ENCODE results near the gene UBE3C.

DNA sequence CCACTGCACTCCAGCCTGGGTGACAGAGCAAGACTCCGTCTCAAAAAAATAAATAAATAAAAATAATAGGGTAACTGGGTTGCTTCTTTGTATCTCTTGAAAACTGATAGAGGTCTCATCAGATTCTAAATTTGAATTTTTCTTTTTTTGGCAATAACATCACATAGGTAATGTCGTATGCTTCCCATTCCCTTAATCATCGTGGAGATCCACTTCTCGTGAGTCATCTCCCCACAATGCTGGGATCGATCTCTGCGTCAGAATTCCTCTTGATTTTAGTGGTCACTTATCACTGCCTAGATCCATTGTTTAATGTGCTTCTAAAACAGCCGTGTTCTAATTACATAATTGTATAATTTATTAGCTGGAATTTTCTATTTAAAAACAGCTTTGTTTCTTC, 127.5 kb downstream of the UBE3C start:
- TF ChIP-seq EZH2 (IDR thresholded peaks at IDR 0.05; ENCODE audit: borderline replicate concordance, low read length): no peak
- TF ChIP-seq, protein P1, sequence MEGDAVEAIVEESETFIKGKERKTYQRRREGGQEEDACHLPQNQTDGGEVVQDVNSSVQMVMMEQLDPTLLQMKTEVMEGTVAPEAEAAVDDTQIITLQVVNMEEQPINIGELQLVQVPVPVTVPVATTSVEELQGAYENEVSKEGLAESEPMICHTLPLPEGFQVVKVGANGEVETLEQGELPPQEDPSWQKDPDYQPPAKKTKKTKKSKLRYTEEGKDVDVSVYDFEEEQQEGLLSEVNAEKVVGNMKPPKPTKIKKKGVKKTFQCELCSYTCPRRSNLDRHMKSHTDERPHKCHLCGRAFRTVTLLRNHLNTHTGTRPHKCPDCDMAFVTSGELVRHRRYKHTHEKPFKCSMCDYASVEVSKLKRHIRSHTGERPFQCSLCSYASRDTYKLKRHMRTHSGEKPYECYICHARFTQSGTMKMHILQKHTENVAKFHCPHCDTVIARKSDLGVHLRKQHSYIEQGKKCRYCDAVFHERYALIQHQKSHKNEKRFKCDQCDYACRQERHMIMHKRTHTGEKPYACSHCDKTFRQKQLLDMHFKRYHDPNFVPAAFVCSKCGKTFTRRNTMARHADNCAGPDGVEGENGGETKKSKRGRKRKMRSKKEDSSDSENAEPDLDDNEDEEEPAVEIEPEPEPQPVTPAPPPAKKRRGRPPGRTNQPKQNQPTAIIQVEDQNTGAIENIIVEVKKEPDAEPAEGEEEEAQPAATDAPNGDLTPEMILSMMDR (IDR thresholded peaks at IDR 0.05; ENCODE audit: low read length): no peak

All from OCI-LY1 (cell line).